ENCODE results near the gene B2M. TPM values are rescaled to one million over a fixed set of nuclear protein-coding genes. Genes with fewer than 3 reads are reported as not detected.

The B2M gene
- total and polyA plus RNA-seq, 10 of the 15 experiments (the other 5 are each of a cell fraction or from before 2014, with no cell fraction given) = 2,901 to 22,794 (median 8,374) TPM

DNA sequence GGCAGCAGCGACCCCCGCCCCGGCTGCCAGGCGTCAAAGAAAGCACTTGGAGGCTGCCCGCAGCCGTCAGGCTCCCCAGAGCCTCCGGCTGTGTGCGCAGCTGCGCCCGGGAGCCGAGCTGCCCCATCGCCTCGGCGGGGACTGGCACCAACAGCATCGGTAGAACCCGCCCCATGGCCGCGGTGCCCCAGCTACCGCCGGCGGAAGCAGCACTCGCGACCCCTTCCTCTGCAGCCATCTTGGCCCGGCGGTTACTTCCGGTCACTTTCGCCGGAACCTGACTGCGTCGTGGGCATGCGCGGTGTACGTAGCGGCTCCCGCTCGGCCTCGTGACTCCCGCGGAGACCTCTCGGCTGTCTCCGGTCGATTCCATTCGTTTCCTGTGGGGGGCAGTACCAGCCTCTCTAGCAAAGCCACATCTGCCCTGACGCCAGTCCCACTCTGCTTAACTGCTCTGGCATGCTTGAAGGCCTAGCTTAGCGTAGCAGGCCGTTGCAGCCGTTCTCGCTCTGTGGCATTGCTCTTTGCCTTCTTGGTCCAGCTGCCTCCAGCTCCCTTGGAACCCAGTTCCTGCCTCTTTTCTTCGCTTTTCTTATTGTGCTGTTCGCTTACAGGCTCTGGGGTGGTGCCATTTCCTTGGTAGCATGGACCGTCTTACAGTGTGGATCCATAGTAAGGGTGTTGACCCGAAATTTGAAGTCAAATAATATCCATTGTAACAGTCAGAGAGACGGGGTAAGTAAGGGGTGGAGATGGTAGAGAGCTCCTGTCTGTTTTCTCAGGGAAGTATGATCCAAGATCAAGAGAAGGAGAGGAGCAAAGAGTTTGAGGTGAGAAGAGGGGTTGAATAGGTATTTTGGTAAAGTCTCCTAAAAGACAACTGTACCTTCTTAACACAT, 47.7 kb upstream of the B2M start, which contains the start of gene SPG11 (continued):
- no peak; the same call in 1 of the 2 replicates for TF ChIP-seq TCF3 (IDR thresholded peaks at IDR 0.05; ENCODE audit: borderline replicate concordance, insufficient read depth, low read depth, low read length)
- TF ChIP-seq SMAD5 (IDR thresholded peaks at IDR 0.05; ENCODE audit: low read depth) = peak; percentile 34; the same call in 1 of the 2 replicates
- peak; percentile 92 for TF ChIP-seq SMC3 (IDR thresholded peaks at IDR 0.05; ENCODE audit: borderline replicate concordance, low read length)
- 0 out of 2 replicates have a peak, but pooled peaks have one; percentile 64 for TF ChIP-seq CBFB (IDR thresholded peaks at IDR 0.05; ENCODE audit: low read depth)
- no peak for TF ChIP-seq SUZ12 (IDR thresholded peaks at IDR 0.05; ENCODE audit: unreplicated experiment)
- TF ChIP-seq EP300 (IDR thresholded peaks at IDR 0.05; ENCODE audit: borderline replicate concordance in 1 of 2, control insufficient read depth in 1 of 2, low read depth in 2 of 2, low read length in 2 of 2) = no peak
- TF ChIP-seq BHLHE40 (IDR thresholded peaks at IDR 0.05; ENCODE audit: borderline replicate concordance in 1 of 2, low read depth in 2 of 2, low read length in 1 of 2) = peak; percentile 76 to 87
- TF ChIP-seq ZNF384 (IDR thresholded peaks at IDR 0.05; ENCODE audit: borderline replicate concordance, low read depth, low read length) = 0 out of 2 replicates have a peak, but pooled peaks have one; percentile 9
- TF ChIP-seq TBL1XR1 (IDR thresholded peaks at IDR 0.05; ENCODE audit: low read depth, low read length) = 0 out of 2 replicates have a peak, but pooled peaks have one; percentile 62
- peak; percentile 59; the same call in 1 of the 2 replicates for TF ChIP-seq PAX5 (IDR thresholded peaks at IDR 0.05; ENCODE audit: borderline replicate concordance, low read depth, low read length)
- TF ChIP-seq CREB1 (IDR thresholded peaks at IDR 0.05; ENCODE audit: low read depth) = peak; percentile 58; the same call in 1 of the 2 replicates
- TF ChIP-seq IKZF1 (conservative IDR thresholded peaks at IDR 0.05) = peak; percentile 80
- TF ChIP-seq, protein P1, sequence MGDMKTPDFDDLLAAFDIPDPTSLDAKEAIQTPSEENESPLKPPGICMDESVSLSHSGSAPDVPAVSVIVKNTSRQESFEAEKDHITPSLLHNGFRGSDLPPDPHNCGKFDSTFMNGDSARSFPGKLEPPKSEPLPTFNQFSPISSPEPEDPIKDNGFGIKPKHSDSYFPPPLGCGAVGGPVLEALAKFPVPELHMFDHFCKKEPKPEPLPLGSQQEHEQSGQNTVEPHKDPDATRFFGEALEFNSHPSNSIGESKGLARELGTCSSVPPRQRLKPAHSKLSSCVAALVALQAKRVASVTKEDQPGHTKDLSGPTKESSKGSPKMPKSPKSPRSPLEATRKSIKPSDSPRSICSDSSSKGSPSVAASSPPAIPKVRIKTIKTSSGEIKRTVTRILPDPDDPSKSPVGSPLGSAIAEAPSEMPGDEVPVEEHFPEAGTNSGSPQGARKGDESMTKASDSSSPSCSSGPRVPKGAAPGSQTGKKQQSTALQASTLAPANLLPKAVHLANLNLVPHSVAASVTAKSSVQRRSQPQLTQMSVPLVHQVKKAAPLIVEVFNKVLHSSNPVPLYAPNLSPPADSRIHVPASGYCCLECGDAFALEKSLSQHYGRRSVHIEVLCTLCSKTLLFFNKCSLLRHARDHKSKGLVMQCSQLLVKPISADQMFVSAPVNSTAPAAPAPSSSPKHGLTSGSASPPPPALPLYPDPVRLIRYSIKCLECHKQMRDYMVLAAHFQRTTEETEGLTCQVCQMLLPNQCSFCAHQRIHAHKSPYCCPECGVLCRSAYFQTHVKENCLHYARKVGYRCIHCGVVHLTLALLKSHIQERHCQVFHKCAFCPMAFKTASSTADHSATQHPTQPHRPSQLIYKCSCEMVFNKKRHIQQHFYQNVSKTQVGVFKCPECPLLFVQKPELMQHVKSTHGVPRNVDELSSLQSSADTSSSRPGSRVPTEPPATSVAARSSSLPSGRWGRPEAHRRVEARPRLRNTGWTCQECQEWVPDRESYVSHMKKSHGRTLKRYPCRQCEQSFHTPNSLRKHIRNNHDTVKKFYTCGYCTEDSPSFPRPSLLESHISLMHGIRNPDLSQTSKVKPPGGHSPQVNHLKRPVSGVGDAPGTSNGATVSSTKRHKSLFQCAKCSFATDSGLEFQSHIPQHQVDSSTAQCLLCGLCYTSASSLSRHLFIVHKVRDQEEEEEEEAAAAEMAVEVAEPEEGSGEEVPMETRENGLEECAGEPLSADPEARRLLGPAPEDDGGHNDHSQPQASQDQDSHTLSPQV (IDR thresholded peaks at IDR 0.05) = peak; percentile 90
- TF ChIP-seq NKRF (conservative IDR thresholded peaks at IDR 0.05) = peak; percentile 83; the same call in 1 of the 2 replicates
- TF ChIP-seq SREBF2 (IDR thresholded peaks at IDR 0.05; ENCODE audit: low read length) = no peak
- TF ChIP-seq ATF2 (IDR thresholded peaks at IDR 0.05; ENCODE audit: low read length) = no peak
- TF ChIP-seq TAF1 (IDR thresholded peaks at IDR 0.05; ENCODE audit: borderline replicate concordance, low read depth, low read length) = peak; percentile 92
- TF ChIP-seq RBBP5 (conservative IDR thresholded peaks at IDR 0.05) = no peak
- TF ChIP-seq KDM1A (IDR thresholded peaks at IDR 0.05; ENCODE audit: borderline replicate concordance) = no peak
